ENCODE results near the gene DCTN1.
"Not testable (repeated sequence)": the region's sequence is repeated elsewhere in the genome, so short reads cannot be mapped to it uniquely, and the experiment has no call there.

Gene DCTN1

DNA sequence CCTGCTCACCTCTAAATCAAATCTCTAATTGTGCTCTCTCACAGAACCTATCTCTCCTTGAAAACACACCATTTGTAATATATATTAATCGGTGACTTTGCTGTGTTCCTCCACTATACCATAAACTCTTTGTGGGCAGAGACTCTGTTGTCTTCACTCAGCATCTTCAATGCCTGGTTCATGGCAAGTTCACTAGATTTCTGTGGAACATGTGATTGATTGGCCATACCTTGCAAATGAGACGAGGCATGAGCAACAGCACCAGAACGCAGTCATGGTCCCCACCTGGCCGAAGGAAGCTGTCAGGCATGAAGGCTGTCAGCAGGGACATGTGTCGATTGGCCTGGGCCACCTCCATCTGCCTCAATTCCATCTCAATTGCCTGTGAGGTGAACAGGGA, 11.6 kb downstream of the DCTN1 start:
- no peak for DNase-seq

DNA sequence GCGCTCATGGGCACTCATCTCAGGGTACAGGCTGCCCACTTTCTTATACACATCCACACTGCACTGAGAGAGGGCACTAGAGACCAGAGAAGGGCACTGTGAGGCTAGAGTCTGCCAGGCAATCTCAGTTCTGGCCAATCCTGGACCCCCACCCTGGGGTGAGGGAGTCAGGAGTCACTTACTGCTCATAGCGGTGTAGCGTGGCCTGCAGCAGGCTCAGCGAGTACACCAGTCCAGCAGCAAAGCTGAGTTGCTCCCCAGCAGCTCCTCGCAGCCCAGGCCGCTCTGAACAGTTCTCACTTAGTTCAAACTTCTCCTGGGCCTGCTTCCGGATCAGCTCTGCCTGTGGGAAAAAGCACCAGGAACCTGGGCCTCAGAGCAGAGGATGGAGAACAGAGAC, 12.3 kb downstream of the DCTN1 start:
- DNase-seq, result no peak

DNA sequence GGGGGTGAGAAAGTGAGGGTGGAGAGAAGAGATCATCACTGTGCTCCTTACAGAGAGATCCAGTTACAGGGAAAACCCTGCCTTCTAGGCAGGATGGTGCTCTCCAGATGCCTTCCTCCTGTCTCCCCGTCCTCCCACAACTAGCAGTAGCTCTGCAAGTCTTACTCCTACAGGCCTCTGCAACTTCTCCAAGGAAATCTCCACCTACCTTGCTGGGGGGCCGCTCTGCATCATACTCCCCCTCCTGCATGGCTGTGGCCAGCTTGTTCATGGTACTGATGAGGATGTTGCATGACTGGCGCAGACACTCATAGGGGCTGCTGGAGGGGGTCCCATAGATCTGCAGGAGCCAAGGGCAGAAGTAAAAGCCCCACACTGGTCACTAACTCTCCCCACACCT, 14.1 kb downstream of the DCTN1 start:
- DNase-seq, result no peak

DNA sequence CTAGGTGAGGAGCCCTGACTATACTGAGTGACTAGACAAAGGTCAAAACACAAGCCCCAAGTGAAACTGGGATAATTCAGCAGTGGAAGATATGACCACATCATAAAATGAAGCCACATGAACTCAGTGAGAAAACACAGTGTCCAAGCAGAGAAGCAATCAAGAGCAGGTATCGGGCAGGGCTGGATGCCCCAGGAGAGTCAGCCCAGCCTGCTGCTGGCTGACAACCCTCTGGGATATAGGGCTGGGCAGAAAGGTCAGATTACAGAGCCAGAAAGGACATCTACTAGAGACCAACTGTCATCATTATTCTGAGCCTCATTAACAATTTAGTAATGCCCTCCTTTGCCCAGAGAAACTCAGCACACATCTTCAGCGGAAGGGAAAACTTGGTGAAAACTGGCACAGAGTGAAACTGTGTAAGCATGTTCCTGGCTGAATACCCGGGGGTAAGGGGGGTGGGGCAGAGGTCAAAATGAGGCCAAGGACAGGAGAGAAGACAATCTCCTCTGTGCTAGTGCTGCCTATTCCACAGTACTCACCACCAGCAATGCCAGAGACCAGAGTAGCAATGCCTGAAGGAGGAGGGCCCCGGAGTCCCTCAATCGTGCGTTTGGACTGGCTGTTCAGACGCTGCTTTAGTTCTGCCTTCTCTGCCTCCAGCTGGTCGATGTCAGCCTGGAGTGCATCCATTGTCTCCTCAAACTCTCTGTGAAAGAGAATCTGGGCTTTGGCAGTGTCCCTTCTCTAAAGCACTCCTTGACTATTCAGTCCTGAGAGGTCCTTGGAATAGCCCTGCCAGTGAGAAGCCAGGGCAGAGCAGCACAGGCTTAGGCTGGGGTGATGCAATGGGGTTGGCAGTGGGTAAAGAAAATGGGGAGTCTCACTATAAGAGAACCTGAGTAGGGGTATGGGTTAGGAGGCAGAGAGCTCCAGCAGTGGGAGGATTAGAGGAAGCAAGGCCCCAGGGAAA, 15.3 kb downstream of the DCTN1 start:
- DNase-seq, result no peak

DNA sequence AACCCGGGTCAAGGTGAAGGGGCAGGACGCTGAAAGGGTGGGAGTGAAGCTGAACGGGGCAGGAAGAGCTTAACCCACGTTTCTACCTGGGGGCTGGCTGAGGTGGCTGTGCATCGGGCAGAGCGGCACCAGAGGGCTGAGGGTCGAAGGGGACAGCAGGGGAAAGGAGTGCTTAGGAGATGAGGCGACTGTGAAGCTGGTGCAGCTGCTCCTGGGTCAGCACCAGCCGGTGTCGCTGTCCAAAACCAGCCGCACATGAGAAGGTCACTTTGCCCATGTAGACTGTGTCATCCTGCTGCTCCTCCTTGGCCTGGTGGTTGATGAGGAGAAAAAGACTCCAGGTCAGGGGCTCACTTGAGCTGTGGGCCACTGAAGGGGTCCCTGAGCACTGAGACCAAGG, 18.8 kb downstream of the DCTN1 start:
- DNase-seq, result no peak

DNA sequence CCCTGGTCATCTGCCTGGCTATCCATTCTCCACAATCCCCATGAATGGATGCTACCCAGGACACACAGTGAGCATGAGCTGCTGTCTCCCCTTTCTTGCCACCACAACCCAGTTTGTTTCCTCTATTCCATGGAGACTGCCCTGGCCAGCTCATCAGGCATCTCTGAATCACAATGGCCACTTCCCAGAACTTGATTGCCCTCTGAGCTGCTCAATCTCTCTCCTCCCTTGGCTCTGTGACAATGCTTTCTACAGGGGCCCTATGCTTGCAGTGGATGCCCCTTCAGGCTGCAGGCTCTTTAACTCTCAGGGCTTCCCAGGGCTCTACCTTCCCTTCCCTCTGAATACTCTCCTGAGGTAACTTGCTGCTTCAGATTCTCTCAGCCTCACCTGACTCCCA, 22.5 kb downstream of the DCTN1 start:
- DNase-seq, result no peak

DNA sequence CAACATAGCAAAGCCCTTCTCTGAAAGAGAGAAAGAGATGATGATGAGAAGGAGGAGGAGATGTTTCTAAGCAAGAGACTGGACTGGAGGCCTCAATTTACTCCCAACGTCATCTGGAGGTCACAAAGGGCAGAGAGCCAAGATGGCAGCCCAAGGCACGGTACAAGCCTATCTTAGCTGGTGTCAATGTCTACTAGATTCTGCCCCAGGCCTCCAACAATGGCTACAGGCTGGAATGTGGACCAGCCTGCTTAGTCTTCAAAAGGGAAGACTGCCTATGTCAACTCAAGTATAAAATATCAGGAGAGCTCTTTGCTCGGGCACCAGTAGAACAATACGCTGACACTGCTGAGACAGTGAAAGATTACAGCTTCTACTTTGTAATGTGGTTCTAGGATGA, 30.2 kb downstream of the DCTN1 start:
- DNase-seq, result no peak

DNA sequence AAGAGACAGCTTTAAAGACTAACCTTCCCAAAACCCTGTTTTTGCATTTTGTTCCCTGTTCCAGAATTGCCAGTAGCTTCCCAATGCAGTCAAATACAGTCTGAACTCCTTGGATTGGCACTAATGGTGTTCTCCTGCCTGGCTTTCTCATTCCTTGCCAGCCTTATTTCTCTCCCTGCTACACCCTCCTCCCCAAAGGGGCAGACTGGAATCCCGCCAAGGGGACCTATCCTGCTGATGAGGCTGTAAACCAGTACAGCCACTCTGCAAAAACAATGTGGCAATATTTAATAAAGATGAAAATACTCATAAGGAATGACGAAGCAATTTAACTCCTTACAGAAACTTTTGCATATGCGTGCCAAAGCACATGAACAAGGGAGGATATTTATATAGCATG, 32.4 kb downstream of the DCTN1 start:
- DNase-seq, result no peak

DNA sequence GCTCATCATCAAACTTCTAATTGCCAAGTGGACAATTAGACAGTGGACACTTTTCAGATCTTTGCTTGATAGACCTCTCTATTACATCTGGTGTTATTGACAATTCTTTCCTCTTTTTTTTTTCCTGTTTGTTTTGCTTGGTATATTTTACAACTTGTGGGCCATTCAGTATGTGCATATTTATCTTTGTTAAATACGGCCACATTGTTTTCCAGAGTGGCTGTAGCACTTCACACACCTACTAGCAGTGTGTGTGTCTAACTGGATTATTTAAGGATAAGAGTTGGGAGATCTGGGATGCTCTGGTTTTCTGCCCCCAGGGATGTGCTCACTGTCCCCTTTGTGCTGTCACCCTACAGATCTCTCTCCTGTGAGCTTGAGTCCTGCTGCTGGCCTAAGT, 32.8 kb downstream of the DCTN1 start:
- DNase-seq, result no peak

DNA sequence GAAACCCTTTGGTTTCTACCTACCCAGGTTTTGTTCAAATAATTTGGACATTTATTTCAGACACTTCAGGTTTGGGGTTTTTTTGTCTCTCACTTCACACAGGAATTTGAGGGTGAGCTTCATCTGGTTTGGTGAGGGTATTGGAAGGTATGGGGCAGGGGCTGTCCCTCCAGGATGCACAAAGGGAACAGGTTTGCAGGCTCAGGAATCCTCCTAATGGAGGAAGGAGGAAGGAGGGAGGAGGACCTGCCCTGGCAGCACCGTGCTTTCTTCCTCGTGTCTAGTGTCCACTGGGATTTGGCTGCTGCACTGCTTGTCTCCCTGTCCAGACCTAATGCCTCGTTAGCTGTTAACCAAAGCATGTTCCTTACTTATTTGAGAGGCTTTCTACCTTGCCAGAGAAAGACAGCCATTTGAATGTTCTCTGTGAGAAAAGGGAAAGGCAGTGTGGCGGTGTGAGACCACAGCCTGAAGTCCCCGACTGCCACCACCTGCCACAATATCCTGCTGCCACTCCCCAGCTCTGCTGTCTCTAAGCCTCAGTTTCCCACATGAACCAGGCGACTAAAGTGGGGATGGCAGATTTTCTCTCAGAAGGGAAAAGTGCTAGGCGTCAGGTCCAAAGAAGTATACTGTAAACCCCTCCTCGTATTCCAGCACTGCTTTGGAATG, 34.7 kb downstream of the DCTN1 start:
- no peak for DNase-seq

DNA sequence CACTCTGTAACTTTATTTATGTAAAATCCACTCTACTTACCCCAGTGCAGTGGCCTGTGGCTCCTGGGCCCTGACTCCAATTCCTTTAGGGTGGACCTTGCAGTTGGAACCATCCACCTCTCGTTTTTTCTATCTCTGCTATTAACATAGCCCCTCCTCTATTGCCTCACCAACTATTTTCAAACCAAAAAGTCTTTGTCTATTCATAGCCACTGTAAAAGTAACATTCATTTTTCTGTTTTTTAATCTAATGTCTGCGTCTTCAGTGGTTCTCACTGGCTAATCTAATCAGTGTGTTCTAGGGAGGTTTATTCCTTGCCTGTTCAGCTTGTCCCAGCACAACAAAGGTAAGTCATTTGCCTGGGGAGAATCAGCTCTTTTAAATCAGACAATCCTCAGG, 36.8 kb downstream of the DCTN1 start, which contains the start of gene SLC4A5:
Gene SLC4A5 (minus strand): TSS at position 101 of the 400 bp plus-strand sequence. CDS start 28,393 bp downstream, outside the sequence.
- DNase-seq, result no peak

DNA sequence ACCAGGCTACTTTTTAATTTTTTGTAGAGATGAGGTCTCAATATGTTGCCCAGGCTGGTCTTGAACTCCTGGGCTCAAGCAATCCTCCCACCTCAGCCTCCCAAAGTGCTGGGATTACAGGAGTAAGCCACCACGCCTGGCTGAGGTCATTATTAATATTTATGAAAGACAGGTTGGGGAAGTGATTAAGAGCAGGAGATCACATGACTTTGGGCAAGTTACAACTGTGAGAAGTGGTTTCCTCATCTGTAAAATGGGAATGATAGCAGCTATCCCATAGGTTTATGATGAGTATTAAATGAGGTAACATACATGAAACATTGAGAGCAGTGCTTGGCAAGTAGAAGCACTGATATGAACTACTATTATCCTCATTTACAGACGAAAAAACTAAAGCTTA, 43.9 kb downstream of the DCTN1 start:
- DNase-seq, result not testable (repeated sequence)

DNA sequence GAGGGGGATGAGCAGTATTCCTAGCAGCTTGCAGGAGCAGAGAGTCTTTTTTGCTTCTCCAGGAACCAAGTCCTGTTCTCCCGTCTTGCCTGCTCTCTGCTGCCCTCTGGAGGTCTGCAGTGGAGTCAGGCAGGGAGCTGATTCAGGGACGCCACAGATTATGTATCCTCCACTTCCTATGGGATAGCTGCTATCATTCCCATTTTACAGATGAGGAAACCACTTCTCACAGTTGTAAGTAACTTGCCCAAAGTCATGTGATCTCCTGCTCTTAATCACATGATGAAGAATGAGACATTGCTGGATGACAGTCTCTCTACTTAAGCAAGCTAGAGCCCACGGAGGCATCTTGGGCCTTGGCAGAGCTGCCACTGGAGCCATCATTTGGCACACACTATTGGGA, 45.2 kb downstream of the DCTN1 start:
- peak; percentile 38 for DNase-seq

DNA sequence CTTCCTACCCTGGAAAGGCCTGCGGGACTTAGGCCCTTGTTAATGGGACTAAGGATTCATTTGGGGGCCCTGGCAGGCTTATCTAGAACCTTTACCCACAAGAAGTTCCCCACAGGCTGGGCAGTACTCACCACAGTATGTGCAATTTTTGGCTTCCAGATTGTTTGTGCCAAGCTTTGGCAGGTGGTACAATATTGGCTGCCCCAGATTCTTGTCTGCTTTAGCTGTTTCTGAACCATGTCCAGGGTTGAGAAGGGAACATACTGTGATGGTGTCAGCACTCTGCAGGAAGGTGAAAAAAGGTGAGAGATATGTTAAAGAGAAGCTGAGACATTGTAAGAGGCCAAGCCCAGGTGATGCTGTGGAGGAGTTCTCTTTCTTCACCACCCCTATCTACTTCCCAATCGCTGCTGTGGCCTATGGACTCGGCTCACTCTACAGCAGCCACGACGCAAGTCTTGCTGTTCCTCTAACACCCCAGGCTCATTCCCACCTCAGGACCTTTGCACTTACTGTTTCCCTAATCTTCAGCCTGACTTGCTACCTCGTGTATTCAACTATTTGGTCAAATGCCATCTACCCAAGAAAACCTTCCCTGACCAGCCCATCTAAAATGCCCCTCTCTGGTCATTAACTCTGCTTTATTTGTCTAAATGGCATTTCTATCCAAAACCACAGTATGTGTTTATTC, 46.1 kb downstream of the DCTN1 start:
- DNase-seq, result no peak

DNA sequence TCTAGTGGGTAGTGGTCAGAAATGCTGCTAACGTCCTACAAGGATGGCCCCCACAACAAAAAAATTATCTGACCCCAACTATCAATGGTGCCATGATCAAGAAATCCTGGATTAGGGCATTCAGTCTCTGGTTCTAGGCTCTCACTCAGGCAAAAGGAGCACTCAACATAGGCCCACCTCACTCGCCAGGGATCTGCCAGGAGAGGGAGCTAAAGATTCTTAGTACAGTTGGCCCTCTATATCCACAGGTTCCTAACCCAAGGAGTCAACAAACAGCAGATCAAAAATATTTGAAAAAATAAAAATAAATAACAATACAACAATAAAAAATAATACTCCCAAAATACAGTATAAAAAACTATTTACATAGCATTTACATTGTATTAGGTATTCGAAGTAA, 46.9 kb downstream of the DCTN1 start:
- DNase-seq, result peak; percentile 39

DNA sequence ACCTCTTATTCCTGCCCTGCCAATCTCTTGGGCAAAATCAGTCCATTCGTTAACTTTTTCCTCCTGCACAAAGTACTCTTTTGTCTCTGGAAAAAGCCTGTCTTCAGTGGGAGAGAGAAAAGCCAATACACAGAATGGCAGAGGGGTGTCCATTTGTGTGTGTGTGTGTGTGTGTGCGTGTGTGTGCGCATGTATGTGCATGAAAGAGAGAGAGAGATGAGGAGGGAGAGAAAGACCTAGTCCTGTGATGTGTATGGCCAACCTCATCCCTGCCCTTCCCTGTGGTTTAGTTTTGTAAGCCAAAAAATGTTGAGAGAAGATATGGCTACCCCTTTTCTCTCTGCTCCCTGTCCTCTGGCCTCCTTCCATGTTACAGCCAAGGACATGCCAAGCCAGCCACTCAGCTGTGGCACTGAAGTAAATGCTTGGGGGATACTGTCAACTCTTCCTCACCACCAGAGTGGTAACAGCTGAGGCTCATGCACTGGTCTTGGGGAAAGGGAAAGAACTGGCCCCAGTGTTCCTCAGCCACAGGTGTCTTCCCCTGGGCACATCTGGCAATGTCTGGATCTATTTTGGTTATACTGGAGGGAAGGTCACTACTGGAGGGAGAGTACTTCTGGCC, 47.4 kb downstream of the DCTN1 start:
- DNase-seq, result no peak

DNA sequence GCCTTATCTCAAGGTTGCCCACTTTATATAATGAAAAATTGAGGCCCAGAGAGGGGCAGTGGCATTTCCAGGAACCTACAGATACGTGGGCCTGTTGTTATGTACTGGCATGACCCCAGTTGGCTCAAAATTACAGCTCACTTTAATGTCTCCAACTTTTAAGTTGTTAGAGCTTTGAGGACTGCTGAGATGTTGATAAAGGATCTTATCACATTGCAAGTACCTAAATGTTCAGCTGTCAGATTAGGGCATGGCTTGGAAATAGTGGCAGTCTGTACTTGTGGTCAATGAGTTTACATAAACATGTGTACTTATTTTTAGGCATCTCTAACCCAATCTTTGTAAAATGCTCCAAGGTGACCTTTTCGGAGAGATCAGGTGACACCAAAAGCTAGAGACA, 51.5 kb downstream of the DCTN1 start:
- DNase-seq, result no peak

DNA sequence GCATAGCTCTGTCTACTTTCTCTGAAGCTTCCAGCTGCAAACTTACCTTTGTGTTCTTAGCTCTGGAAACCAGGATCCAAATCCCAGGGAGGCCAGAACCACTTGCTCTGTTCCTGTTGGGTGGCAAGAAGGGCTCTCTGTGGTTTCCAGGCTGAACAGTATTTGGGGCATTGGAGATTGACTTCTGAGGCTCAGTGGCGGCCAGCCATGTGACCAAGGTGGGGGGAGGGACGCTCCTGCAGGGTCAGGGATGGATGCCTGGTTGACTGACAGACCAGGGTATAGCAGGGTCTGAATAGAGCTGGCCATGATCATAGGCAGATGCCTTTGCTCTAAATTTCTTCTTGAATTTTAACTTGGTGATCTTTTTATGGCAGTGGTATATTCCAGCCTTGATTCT, 52.0 kb downstream of the DCTN1 start:
- DNase-seq, result no peak

DNA sequence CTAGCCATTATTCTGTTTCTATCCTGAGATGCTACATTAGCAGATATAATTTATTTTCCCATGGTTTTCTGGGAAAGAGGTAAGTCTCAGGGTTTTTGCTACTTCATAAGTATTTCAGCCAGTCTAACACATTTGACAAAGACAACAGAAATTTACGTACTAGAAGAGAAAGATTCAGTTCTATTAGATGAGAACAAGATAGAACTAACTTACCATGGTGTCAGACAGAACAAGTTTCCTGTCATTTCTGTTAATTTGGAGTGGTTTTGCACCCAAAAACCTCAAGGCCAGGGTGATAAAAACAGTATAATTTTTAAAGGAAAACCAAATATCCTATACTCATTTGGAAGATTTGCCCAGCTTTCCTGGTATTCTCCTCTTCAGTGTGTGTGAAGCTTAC, 52.5 kb downstream of the DCTN1 start:
- no peak for DNase-seq

DNA sequence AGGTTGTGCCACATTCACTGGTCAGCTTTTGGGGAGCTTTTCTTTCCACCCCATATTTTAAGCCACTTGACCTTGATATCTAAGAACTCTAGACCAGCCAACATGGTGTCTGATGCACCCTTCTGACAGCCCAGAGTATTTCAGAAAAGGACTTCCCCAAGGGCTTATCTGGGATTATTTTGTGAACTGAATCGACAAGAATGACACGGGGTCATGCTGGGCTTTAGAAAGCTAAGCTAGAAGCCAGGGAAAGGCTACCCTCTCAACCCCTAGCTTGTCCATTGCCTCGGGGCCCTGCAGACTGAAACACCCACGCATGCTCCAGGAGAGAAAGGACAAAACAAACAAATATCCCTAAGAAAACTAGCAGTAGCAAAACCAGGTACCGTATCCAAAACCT, 52.9 kb downstream of the DCTN1 start:
- no peak for DNase-seq

DNA sequence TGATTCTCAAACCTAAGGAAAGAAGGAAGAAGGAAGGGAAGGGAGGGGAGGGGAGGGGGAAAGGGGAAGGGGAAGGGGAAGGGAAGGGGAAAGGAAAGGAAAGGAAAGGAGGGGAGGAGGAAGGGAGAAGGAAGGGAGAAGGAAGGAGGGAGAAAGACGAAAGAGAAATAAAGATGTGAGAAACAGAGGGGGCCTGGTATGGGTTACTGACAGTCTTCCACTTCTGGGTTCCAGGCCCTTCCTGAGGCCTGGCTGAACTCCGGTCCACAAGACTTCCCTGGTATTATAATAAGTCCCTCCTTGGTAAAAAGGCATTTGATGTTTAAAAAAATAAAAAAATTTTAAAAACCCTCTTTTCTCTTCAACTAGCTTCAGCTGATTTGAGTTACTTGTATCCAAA, 54.3 kb downstream of the DCTN1 start:
- no peak for DNase-seq

DNA sequence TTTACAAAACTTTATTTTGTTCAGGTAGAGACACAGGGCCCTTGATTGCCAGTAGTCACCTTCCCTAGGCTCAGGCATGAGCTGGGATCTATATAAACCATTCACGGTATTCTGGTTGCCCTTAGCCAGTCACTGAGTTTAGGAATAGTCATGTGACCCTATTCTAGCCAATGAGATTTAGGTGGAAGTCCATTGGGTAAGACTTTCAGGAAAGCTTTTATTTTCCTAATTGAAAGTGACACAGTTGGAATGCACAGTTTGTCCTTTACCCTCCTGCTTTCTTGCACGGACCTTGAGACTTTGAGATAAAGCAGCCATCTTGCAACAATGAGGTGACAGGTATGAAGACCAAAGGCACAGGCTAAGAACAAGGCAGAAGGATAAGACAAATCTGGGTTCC, 58.4 kb downstream of the DCTN1 start:
- DNase-seq, result no peak

DNA sequence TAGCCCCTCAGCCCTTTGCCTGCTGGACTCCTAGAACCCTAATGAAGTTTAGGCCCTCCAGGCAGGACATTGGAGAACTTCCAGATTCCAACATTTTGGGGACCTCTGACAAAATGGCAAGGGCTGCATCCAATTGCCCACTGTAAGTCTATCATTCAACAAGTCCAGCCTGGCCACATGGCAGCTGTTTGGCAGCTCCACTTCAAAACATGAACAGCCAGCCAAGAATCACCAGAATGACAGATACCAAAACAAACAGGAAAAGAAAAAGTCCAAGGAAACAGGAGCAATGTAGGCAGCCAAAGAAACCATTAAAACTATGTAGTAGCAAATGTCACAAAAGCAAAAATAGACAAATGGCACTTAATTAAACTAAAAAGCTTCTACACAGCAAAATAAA, 62.4 kb downstream of the DCTN1 start:
- no peak for DNase-seq

Data from NCI-H1694 treated with DMSO at 0.1 percent for 48 hours (cell line).